Esophagus muscularis mucosa (tissue), 4 donors: ENCODE measurements around the gene CACNB4.

Source experiments
- CTCF ChIP-seq, 3 experiments: fragments of 200-600 bp in 2 of 3; fragments of 450-650 bp in 1 of 3; sonication (generic) in 2 of 3; IDR thresholded peaks; one replicate each; pipeline ENCODE4 v1.5.1; 2017 to 2019; ENCODE audit warnings: antibody characterized with exemption in 3 of 3, mild to moderate bottlenecking in 2 of 3, moderate library complexity in 1 of 3
- EP300 ChIP-seq: sonication (generic); formaldehyde crosslinking; IDR thresholded peaks from one replicate; pipeline ENCODE4 v1.6.1; 2017; ENCODE audit warnings: antibody characterized with exemption
- POLR2A ChIP-seq: fragments of 450-650 bp; IDR thresholded peaks from one replicate; pipeline ENCODE4 v1.6.1; 2017; ENCODE audit warnings: antibody characterized with exemption, moderate library complexity, mild to moderate bottlenecking, low read depth
- POLR2AphosphoS5 ChIP-seq, 2 donors: sonication (generic); formaldehyde crosslinking; IDR thresholded peaks; one replicate each; pipeline ENCODE4 v1.6.1; 2017; ENCODE audit warnings: antibody characterized with exemption in 2 of 2

DNA sequence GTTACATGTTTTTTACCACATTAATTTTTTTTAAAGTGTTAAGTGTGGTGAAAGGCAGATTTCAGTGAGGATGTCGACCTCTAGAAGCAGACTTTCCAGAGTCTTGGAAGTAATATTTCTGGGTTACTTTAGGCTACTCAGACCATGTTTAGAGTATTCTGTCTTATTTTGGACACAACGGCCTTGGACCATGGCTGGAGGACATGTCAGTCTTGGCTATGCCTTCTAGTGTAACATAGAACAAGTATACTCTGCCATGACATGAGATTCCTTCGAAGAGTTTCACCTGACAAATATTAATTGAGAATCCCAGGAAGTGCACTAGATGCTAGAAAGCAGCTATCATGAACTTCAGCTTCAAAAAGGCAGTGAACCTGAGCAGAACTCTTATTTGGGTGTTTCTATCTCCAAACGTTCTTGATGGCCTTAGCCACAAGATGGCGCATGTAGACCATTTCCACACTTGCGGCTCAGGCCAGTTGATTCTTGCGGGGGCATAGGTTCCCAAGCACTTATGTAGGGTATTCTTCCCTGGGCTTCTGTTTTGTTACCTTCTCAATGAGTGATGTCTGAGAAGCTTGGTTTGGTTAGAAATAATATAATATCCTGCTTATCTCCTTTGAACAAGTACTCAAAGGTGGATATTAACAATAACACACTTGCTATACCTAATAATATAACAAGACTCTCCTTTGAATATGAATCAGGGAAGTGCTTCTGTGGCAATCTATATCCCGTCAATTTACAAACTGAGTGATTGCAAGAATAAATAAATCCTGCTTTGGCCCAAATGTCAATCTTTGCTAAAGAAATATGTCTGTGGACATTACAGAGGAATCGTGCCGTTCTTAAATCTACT is 62.0 kb downstream of the CACNB4 start:
- TF ChIP-seq CTCF (IDR thresholded peaks at IDR 0.05) = peak; percentile 69 to 74 (median 72)
- no peak for TF ChIP-seq POLR2AphosphoS5 (IDR thresholded peaks at IDR 0.05)
- TF ChIP-seq POLR2A = no peak
- no peak for TF ChIP-seq EP300
